GM20000 (cell line): ENCODE measurements around the gene RMRP.

Experiments
- DNase-seq: peaks from one replicate; pipeline ENCODE4 v3.0.0; 2012; ENCODE audit warnings: low spot score
- TF ChIP-seq, protein P1 (sequence below): IDR thresholded peaks from 2 replicates; pipeline ENCODE4 v1.5.1; 2012; ENCODE audit warnings: mild to moderate bottlenecking, control low read depth; ENCODE audit errors: extremely low read depth, missing control alignments

RMRP gene

DNA sequence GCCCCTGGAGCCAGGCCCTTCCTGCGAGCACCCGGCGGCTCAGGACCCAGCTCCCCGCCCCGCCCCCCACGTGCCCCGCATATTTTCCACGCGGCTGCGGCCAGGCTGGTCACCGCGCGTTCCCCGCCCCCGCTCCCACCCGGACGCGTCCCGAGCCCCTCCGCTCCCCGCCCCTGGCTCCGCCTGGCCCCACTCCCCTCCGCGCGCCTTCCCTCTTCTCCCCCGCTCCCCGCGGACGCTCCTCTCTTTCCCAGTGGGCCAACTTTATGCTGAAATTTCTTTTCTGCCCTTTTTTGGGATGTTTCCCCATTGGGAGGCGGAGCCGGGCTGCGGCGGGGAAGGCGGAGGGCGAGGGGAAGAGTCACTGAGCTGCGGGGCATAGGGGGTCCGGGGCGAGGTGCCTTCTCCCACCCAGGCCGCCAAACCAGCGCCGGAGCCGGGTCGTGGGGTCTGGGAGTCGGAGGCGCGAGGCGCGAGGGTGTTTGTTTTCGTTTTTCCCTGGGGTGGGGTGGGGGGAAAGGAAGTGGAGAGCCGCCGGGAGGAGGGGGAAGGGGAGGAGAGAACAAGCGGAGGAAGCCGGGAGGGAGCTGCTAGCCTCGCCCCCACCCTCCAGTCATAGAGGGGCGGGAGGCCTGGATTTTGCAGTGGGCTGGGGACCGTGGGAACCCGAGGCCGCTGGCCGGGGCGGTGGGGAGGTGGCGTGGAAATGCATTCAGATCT, 33.0 kb upstream of the RMRP start:
- TF ChIP-seq, protein P1, sequence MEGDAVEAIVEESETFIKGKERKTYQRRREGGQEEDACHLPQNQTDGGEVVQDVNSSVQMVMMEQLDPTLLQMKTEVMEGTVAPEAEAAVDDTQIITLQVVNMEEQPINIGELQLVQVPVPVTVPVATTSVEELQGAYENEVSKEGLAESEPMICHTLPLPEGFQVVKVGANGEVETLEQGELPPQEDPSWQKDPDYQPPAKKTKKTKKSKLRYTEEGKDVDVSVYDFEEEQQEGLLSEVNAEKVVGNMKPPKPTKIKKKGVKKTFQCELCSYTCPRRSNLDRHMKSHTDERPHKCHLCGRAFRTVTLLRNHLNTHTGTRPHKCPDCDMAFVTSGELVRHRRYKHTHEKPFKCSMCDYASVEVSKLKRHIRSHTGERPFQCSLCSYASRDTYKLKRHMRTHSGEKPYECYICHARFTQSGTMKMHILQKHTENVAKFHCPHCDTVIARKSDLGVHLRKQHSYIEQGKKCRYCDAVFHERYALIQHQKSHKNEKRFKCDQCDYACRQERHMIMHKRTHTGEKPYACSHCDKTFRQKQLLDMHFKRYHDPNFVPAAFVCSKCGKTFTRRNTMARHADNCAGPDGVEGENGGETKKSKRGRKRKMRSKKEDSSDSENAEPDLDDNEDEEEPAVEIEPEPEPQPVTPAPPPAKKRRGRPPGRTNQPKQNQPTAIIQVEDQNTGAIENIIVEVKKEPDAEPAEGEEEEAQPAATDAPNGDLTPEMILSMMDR, result no peak
- DNase-seq, result peak; percentile 71

GRCh38 chr9:35690294-35690613, 32.4 kb upstream of the RMRP start:
- peak; percentile 77 for DNase-seq
- TF ChIP-seq, protein P1, result no peak

DNA sequence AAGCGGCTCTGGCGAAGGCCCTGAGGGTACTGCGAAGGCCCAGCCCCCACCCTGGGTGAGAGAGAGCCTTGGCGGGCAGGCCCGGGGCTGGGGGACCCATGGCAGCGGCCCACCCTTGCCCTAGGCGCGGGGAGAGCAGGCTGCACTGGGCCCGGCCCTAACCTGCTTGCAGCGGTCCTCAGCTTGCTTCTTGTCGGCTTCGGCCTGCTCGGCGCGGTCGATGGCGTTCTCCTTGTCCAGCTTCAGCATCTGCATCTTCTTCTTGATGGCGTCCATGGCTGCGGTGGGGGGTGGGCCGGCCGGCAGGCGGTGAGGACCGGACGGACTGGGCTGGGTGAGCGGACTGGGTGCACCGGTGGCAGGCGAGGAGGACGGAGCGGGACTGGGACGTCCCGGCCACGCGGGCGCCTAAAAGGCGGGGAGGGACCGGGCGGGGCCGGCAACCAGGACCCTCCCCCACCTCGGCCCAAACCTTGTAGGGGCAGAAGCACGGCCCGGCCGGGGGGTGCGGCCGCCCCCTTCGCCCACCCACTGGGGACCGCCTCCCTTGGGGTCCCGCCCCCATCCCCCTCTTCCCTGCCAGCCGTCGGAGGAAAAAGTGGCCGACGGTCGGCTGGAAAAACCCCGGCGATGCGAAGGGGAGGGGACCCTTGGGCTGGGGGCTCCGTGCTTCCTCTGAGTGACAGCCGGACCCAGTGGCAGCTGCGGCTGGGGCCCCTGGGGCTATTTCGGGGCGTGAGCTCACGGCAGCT, 31.9 kb upstream of the RMRP start, which contains the start of gene TPM2:
TPM2 (minus strand) TSS at position 384 of the 752 bp plus-strand sequence; CDS start at position 276, 108 bp downstream.
- TF ChIP-seq, protein P1, result no peak
- DNase-seq, result peak; percentile 72

- DNase-seq, result no peak
- TF ChIP-seq, protein P1, result no peak
Observed at GRCh38 chr9:35688558-35689541, 31.0 kb upstream of the RMRP start.

GRCh38 chr9:35687972-35688557, 30.2 kb upstream of the RMRP start:
- DNase-seq, result no peak
- TF ChIP-seq, protein P1, result no peak

- TF ChIP-seq, protein P1, result no peak
Observed at GRCh38 chr9:35687306-35687705, 29.5 kb upstream of the RMRP start.

More at GRCh38 chr9:35687306-35687705, 29.5 kb upstream of the RMRP start:
- no peak for DNase-seq
